ENCODE results near the gene LZTS3. TPM values are rescaled to one million over a fixed set of nuclear protein-coding genes. Genes with fewer than 3 reads are reported as not detected.

LZTS3 gene
- total RNA-seq, 1 experiment from 2014 or later: 6.4 TPM

GRCh38 chr20:3202965-3203314 lies 29.6 kb upstream of the LZTS3 start:
- no peak for TF ChIP-seq CTCF (conservative IDR thresholded peaks at IDR 0.05; ENCODE audit: low read depth, low read length)
- no peak for TF ChIP-seq EZH2phosphoT487 (IDR thresholded peaks at IDR 0.05; ENCODE audit: borderline replicate concordance, low read length)
- TF ChIP-seq EZH2 (IDR thresholded peaks at IDR 0.05; ENCODE audit: low read length, unreplicated experiment): no peak
- H2AFZ ChIP-seq (ENCODE audit: low read length): peak overlapping the region; percentile 90
- no peaks in the 10 kb centered on the region for H4K20me1 ChIP-seq (ENCODE audit: low read length)
- no peaks in the 10 kb centered on the region for H3K27me3 ChIP-seq (ENCODE audit: low read length)
- H3K79me2 ChIP-seq (ENCODE audit: low read length): peaks cover 23% of the 10 kb centered on the region
- intact Hi-C loops (cut with micrococcal nuclease): no loop called here
- no peaks in the 10 kb centered on the region for H3K9me3 ChIP-seq (ENCODE audit: low read length)
- ATAC-seq (no peak), DNase-seq (no peak)
- no peak overlapping the region for H3K27ac ChIP-seq (ENCODE audit: low read length)
- no TSS peak for BruUV-seq (replicated peaks)
- ChIA-PET CTCF (no interaction called here), POLR2A (ENCODE audit: unreplicated experiment) (no interaction called here)
- peaks cover 10% of the 10 kb centered on the region for H3K4me1 ChIP-seq (ENCODE audit: insufficient read depth, low read length)
- H3F3A ChIP-seq (ENCODE audit: low read length, unreplicated experiment): no peaks in the 10 kb centered on the region
- peak overlapping the region; percentile 96 for H3K4me2 ChIP-seq (ENCODE audit: low read length)
- H3K36me3 ChIP-seq (ENCODE audit: low read depth, low read length): peaks cover 26% of the 10 kb centered on the region
- H3K9ac ChIP-seq (ENCODE audit: low read length): peak overlapping the region; percentile 89
- H3K9me2 ChIP-seq (replicated peaks; ENCODE audit: low read length): no peaks in the 10 kb centered on the region
- peak overlapping the region; percentile 84 for H3K4me3 ChIP-seq (ENCODE audit: low read length)

GRCh38 chr20:3199976-3200755 lies 26.8 kb upstream of the LZTS3 start:
- peaks cover 47% of the 10 kb centered on the region for H3K36me3 ChIP-seq (ENCODE audit: low read depth, low read length)
- BruUV-seq (replicated peaks): no TSS peak
- no peaks in the 10 kb centered on the region for H3F3A ChIP-seq (ENCODE audit: low read length, unreplicated experiment)
- DNase-seq: no peak
- no peaks in the 10 kb centered on the region for H3K9me2 ChIP-seq (replicated peaks; ENCODE audit: low read length)
- ChIA-PET CTCF (no interaction called here), POLR2A (ENCODE audit: unreplicated experiment) (no interaction called here)
- no peak overlapping the region for H3K4me2 ChIP-seq (ENCODE audit: low read length)
- no peak overlapping the region for H2AFZ ChIP-seq (ENCODE audit: low read length)
- H3K9ac ChIP-seq (ENCODE audit: low read length): no peak overlapping the region
- H3K4me3 ChIP-seq (ENCODE audit: low read length): no peak overlapping the region
- H3K27ac ChIP-seq (ENCODE audit: low read length): no peak overlapping the region
- H3K27me3 ChIP-seq (ENCODE audit: low read length): no peaks in the 10 kb centered on the region
- TF ChIP-seq EZH2 (IDR thresholded peaks at IDR 0.05; ENCODE audit: low read length, unreplicated experiment) (no peak), CTCF (conservative IDR thresholded peaks at IDR 0.05; ENCODE audit: low read depth, low read length) (no peak), EZH2phosphoT487 (IDR thresholded peaks at IDR 0.05; ENCODE audit: borderline replicate concordance, low read length) (no peak)
- ATAC-seq: no peak
- H3K4me1 ChIP-seq (ENCODE audit: insufficient read depth, low read length): peaks cover 10% of the 10 kb centered on the region
- intact Hi-C loops (cut with micrococcal nuclease): no loop called here
- no peaks in the 10 kb centered on the region for H4K20me1 ChIP-seq (ENCODE audit: low read length)
- H3K79me2 ChIP-seq (ENCODE audit: low read length): peaks cover 23% of the 10 kb centered on the region
- H3K9me3 ChIP-seq (ENCODE audit: low read length): no peaks in the 10 kb centered on the region

- H3K4me2 ChIP-seq (ENCODE audit: low read length): no peak overlapping the region
- no TSS peak for BruUV-seq (replicated peaks)
- H3K9me3 ChIP-seq (ENCODE audit: low read length): no peaks in the 10 kb centered on the region
- H3K4me1 ChIP-seq (ENCODE audit: insufficient read depth, low read length): peaks cover 10% of the 10 kb centered on the region
- H3K36me3 ChIP-seq (ENCODE audit: low read depth, low read length): peaks cover 56% of the 10 kb centered on the region
- no peak overlapping the region for H3K27ac ChIP-seq (ENCODE audit: low read length)
- no peak overlapping the region for H2AFZ ChIP-seq (ENCODE audit: low read length)
- TF ChIP-seq EZH2 (IDR thresholded peaks at IDR 0.05; ENCODE audit: low read length, unreplicated experiment): no peak
- no peak for TF ChIP-seq CTCF (conservative IDR thresholded peaks at IDR 0.05; ENCODE audit: low read depth, low read length)
- TF ChIP-seq EZH2phosphoT487 (IDR thresholded peaks at IDR 0.05; ENCODE audit: borderline replicate concordance, low read length): no peak
- H3K9ac ChIP-seq (ENCODE audit: low read length): no peak overlapping the region
- H3F3A ChIP-seq (ENCODE audit: low read length, unreplicated experiment): no peaks in the 10 kb centered on the region
- intact Hi-C loops (cut with micrococcal nuclease): no loop called here
- ChIA-PET POLR2A (ENCODE audit: unreplicated experiment) (no interaction called here), CTCF (no interaction called here)
- H4K20me1 ChIP-seq (ENCODE audit: low read length): no peaks in the 10 kb centered on the region
- ATAC-seq (no peak), DNase-seq (no peak)
- no peak overlapping the region for H3K4me3 ChIP-seq (ENCODE audit: low read length)
- no peaks in the 10 kb centered on the region for H3K27me3 ChIP-seq (ENCODE audit: low read length)
- H3K79me2 ChIP-seq (ENCODE audit: low read length): peaks cover 23% of the 10 kb centered on the region
- H3K9me2 ChIP-seq (replicated peaks; ENCODE audit: low read length): no peaks in the 10 kb centered on the region
Measured at GRCh38 chr20:3199206-3199605, 25.9 kb upstream of the LZTS3 start.
